Inflammatory macrophage treated with lipopolysaccharide for 4 hours (primary cell): ENCODE results near the gene FANCB.
A peak's percentile ranks its signal among the peaks of the same experiment; 100 is the strongest.

Source experiments
- DNase-seq: peaks from one replicate; pipeline ENCODE4 v3.0.0-alpha.2; 2020

FANCB gene

DNA sequence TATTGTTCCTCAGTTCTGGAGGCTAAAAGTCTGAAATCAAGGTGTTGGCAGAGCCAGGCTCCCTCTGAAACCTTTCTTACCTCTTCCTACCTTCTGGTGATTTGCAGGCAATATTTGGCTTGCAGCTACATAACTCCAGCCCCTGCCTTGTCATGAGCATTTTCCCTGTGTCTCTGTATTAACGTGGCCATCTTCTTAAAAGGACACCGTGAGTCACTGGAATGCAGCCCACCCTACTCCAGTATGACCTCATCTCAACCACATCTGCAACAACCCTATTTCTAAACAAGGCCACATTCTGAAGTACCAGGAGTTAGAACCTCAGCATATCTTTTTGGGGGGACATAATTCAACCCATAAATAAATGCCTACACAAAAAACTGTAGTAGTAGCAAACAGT is 40.7 kb downstream of the FANCB start:
- no peak for DNase-seq

DNA sequence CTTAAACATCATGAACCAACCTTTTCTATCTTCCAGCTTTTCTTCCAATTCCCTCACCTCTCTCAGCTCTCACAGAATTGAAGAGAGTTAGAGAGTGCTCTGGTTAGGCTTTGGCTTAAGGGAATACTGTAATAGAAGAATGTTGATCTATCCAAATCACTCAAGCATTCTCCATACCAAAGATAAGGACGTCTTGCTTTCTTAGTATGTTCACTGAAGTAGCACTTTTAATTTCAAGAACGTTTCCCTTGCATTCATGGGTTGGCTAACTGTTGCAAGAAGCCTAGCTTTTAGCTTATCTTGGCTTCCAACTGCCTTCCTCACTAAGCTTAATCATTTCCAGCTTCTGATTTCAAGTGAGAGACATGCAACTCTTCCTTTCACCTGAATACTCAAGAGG is 43.2 kb downstream of the FANCB start:
- no peak for DNase-seq

DNA sequence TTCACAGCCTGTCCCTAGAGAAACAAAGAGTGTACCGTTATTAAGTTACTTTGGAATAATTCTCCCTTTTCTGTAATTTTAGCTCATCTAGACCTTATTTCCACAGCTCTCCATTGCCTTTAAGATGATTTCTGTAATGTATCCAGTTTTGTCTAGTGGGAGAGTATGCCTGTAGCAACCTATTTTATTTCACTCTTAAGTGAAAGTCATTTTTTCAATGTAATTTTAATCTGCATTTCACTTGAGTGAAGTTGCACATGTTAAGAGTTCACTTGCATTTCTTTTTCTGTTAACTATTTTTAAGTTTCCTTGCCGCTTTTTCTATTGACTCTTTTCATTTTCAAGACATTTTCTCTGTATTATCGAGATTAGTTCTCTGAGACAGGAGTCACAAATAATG is 46.5 kb downstream of the FANCB start:
- no peak for DNase-seq

DNA sequence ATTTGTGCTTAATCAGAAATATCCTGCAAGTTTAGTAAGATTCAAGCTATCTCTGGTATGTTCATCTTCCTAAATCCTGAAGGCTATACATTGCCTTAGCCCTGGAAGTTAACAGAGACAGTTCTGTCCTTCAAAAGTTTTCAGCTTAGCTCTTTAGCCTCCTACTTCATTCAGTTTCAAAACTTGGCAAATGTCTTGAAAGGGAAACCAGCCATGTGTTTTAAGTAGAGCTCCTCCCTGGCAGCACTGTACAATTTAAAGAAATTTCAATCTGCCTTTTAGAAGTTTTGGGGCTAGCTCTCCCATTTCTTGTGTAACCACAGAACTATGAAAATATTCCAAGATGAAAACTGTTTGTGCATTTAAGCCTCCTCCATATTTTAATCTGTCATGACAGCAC is 47.0 kb downstream of the FANCB start:
- DNase-seq = no peak

DNA sequence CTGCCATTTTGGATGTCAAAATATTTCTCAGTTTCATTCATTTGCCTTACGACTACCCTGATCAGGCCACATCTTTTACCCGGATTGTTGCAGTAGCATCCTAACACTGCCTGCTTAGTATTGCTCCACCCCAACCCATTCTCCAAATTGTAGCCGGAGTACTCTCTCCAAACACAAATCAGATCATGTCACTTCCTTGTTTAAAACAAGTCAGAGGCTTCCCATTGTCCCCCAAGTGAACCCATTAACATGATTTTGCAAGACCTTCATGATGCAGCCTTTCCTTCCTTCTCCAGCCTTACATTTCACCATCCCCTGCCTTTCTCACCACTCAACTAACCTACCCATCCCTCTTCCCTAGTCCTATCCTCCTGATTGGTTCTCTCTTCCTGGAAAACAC is 53.1 kb downstream of the FANCB start:
- peak; percentile 43 for DNase-seq

DNA sequence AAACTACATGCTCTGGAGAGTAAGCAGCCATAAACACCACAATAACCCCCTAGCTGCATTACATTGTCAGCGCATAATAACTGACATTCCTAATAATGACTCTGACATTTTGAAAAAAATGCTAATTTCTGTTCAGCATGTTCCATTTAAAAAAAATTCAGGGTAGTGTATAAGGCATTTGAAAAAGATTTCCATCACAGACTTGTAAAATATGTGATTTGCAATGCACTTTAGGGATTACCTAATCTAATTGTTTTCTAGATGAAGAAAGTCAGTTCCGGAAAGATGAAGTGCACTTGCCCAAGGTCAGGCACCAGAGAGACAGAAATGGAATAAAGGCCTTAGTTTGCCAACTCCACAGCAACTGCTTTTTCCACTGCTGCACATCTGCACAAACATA is 55.3 kb downstream of the FANCB start:
- peak; percentile 35 for DNase-seq

DNA sequence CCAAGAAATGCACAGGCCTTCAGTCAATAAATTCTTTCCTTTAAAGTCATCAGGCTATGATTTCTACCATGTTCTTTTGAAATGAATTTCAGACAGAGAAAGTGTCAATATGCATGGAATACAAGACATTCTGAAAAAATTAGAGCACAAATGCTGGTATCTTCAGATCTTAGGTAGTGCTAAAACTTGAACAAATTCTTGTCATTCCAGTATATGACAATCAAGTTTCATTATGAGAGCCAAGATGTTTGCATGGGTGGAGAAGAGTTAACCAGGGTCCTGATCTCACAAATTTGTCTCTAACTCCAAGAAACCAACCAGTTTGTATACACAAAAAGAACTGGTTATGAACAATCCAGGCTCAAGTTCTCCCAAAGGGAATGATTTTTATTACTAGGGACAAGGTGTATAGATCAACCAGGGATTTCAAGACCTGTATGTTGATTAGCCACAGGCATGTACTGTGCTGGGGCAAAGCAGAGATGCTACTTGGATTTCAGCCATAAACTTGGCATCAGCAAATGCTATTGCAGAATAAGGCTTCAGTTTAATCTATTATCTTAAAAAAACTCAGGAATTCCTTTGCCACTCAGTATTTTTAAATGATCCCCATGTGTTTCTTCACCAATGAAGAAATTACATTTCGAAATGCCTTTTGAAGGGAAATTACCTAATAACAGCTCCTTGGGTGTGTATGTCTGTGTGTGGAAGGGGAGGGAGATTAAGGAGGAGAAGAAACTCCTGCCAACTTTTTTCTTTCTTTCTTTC is 69.7 kb downstream of the FANCB start:
- peak; percentile 21 for DNase-seq

DNA sequence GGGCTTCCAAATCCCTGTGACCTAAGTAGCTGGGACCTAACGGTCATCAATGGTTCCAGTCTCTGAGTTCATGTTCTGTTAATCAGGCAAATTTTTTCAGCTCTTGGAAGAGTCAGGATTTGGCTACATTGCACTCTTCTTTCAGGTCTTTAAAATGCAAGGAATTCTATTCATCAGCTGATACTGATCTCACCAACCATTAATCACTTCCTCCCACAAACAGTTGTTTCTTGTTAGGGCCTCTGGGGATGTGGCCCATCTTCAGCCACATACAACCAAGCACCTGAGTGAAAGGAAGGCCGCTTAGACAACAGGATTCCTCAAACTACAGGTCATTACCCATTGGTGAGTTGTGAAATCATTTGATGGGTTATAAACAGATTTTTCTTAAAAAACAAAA is 71.7 kb downstream of the FANCB start:
- no peak for DNase-seq

DNA sequence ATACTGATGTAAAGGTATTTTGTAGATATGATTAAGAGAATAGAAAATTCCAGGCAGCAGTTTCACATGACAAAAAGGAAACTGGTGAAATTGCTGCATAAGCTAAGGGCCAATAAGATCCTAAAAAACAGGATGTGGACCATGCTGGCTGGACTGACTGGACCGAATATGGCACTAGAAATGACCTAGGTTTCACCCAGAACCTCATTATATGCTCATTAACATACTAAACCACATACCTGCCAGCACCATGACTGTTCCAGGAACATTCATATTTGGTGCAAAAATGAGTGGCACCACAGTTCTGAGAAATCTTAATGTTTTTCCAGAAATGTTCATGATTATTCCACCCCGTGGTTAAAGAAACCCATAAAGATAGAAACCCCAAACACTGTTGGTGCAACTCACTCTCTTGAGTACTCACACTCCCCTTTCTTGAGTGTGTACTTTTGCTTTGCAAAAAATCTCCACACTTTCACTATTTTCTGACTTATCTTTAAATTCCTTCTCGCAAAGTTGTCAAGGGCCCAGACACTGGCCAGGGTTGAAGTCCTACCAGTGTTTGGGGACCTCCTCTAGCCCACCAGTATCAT is 74.0 kb downstream of the FANCB start:
- no peak for DNase-seq
